GM11168 (cell line): ENCODE results near the gene EYA3.

ENCODE experiments used
- in situ Hi-C: fragments of 300-500 bp; cut with MboI; formaldehyde crosslinking; loops from one replicate; pipeline ENCODE4 v1.12.0; 2022; ENCODE audit warnings: low sequenced_read_pairs; ENCODE audit not compliant: unreplicated experiment

The EYA3 gene, protein sequence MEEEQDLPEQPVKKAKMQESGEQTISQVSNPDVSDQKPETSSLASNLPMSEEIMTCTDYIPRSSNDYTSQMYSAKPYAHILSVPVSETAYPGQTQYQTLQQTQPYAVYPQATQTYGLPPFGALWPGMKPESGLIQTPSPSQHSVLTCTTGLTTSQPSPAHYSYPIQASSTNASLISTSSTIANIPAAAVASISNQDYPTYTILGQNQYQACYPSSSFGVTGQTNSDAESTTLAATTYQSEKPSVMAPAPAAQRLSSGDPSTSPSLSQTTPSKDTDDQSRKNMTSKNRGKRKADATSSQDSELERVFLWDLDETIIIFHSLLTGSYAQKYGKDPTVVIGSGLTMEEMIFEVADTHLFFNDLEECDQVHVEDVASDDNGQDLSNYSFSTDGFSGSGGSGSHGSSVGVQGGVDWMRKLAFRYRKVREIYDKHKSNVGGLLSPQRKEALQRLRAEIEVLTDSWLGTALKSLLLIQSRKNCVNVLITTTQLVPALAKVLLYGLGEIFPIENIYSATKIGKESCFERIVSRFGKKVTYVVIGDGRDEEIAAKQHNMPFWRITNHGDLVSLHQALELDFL

DNA sequence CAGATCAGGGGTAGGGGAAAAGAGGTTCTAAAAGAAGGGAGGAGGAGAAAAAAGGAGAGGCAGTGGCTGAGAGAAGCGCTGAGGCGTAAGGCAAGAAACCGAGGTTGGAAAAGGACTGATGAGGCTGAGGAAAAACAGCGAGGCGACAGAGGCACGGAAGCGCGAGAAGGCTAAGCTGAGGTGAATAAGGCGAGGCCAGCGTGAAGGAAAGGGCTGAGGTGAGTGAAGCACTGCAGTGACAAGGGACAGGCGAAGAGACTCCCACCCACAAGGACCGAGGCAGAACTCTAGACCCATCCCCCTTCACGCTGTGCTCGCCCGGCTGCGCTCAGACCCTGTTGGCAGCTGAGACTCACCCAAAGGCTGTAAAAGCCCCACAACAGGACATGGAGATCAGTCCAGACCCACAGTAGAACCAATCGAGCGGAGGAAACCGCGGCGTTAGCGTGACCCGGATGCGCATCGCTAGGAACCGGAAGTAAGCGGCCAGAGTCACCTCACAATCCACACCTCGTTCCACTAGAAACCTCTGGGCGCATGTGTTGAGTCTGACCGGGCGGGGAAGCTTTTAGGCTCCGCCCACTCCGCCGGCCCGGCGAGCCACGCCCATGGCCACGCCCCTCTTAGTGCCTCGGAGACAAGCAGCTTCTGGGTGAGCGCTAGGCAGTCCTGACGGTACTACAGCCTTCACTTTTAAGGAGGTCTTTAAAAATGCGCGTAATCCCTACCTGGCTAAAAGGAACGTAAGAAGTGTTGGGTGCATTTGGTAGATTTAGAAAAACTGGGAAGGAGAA lies at the start of gene EYA3:
EYA3 (minus strand) TSS at position 443 of the 794 bp plus-strand sequence. CDS start 30,584 bp downstream, outside the sequence.
- in situ Hi-C loops: no loop called here

DNA sequence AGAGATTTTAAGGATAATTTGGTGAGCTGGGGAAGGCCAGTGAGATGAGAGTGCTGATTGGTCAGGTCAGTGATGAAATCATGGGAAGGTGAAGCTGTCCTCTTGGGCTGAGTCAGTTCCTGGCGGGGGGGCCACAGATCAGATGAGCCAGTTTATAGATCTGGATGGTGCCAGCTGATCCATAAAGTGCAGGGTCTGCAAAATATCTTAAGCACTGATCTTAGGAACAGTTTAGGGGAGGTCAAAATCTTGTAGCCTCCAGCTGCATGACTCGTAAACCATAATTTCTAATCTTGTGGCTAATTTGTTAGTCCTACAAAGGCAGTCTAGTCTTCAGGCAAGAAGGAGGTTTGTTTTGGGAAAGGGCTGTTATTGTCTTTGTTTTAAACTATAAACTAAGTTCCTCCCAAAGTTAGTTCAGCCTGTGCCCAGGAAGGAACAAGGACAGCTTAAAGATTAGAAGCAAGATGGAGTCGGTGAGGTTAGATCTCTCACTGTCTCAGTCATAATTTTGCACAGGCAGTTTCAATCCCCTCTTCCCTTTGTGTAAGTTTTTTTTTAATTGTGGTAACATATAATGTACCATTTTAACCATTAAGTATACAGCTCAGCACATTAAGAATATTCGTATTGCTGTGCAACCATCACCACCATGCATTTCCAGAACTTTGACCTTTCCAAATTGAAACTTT lies 48.7 kb upstream of the EYA3 start:
- in situ Hi-C loops: no loop called here

DNA sequence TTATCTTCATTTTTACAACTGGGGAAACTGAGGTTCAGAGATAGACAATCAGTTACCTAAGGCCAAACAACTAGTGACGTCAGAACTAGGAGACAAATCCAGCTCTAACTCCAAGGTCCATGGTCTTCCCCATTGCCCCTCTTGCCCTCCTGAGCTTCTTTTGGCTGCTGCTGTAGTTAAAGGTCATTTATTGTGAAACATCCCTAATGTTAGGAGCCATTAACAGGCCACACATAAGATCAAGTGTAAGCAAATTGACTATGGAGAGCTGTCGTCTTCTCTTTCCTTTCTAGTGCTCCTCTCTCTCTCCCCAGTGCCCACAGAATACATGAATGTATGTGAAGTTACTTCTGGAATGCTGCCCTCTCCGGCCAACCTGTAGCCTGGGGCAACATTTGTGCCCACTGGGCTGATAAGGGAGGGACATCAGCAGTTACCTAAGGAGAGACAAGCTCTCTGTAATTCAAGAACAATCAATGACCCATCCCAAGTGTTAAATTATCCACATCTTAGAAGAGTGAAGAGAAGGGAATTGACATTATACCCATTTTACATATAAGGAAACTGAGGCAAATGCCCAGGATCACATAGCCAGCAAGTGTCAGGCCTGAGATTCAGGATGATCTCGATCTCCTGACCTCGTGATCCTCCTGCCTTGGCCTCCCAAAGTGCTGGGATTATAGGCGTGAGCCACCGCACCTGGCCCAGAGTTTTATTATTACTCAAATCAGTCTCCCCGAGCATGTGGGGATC lies 47.9 kb upstream of the EYA3 start:
- in situ Hi-C loops: no loop called here

DNA sequence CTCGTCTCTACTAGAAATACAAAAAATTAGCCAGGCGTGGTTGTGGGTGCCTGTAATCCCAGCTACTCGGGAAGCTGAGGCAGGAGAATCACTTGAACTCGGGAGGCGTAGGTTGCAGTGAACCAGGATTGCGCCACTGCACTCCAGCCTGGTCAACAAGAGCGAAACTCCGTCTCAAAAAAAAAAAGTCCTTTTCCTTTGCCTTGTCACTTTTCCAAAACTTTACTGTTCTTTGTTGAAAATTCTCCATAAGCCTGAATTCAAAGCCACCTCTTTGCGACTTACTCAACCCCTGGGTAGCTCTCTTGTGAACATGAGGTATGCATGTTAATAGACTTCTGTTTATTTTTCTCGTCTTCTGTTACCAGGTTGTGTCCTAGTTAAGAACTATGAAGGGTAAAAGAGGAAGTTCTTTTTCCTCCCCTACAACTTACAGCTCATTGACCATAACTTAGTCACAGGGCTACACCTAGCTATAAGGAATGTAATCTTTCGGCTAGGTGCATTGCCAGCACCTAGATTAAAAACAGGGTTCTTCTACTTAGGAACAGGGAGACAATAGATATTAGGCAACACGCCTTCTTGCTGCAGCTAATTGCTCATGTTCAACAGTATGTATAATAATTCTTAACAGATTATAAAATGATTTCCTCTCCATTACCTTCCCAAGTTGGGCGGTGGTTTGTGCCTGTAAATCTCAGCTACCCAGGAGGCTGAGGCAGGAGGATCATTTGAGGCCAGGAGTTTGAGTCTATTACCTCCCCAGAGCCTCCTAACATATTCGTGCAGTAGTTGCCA lies 47.2 kb upstream of the EYA3 start:
- in situ Hi-C loops: no loop called here

DNA sequence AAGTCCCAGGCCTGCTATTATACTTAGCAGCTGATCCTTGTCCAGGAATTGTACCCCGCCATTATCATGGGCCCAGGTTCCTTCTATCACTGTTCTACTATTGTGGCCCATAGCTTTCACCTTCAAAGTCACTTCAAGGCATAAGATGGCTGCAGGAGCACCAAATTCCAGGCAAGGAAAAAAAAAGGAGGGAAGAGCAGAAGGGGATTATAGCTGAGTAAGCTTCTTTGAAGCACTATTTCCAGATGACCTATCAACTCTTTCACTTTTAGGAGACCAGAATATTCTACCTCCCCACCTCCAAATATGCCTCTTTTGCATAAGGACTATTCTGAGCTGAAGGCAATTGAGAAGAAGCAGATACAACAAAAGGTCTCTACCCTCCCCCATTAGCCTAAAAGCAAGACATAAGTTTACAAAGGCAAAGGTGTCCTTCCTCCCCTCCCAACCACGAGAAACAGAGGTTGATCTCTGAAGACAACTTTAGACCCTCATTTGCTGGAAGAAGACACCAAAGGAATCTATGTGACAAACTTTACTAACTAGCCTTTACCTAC lies 46.3 kb upstream of the EYA3 start:
- in situ Hi-C loops: no loop called here

DNA sequence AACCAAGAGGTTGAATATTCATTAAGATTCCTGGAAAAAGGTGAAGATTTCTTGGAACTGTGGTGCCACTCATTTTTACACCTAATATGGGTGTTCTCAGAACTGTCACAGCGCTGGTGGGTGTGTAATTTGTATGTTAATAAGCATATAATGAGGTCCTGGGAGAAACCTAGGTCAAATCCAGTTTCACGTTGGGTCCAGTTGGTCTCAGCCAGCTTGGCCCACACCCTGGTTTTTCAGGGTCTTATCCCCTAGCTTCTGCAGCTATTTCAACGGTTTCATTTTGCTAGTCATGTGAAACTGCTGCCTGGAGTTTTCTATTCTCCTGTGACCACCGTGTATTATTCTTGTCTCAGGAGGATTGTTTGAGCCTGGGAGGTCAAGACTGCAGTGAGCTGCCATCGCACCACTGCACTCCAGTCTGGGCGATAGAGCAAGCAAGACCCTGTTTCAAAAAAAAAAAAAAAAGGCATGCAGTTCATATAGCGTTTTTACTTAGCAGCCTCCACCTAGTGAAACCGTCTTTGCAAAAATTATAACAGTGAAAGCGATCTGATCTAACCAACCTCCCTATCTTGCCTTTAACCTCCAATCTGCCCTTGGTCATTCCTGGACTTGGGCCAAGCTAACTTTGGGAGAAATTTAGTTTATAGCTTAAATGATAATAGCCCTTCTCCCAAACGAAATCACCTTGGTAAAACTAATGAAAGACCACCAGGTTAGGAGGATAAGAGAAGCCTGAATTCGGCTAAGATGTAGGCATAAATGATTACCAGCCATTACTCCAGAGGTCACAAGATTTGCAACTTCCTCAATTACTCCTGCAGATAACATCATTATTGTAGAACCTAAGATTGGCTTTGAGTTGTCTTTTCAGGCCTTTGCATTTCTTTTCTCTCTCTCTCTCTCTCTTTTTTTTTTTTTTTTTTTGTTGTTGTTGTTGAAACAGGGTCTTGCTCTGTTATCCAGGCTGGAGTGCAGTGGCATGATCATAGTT lies 44.1 kb upstream of the EYA3 start:
- in situ Hi-C loops: no loop called here

DNA sequence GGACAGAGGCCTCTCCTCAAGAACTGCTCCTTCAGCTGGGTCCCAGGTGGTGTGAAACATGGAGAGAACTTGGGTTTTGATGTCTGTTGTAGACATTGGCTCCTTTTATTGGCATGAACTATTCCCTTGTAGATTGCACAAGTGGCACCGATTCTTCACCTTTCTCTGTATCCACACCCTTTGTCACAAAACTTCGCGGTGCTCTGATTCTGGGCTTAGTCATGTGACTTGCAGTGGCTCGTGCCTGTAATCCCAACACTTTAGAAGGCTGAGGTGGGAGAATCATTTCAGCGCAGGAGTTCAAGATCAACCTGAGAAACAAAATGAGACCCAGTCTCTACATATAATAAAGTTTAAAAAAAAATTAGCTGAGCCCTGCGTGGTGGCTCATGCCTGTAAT lies 42.5 kb upstream of the EYA3 start:
- in situ Hi-C loops: no loop called here

DNA sequence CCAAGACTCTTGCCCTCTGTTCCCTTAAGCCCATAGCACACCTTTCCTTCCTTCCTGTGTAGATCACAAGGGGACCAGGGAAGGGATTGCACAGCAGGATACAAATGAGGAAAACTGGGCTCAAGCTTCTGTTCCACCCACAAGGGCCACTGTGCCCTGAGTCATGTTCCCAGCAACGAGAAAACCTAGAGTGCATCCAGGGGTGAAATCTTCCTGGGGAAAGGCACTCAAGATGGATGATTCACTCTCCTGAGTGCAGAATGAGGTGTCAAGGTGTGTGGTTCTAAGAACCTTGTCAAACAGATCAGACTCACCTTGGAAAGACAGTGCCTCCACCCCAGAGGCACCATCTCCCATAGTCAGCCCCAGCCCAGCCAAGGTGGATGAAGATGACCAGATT lies 40.7 kb upstream of the EYA3 start:
- in situ Hi-C loops: no loop called here

DNA sequence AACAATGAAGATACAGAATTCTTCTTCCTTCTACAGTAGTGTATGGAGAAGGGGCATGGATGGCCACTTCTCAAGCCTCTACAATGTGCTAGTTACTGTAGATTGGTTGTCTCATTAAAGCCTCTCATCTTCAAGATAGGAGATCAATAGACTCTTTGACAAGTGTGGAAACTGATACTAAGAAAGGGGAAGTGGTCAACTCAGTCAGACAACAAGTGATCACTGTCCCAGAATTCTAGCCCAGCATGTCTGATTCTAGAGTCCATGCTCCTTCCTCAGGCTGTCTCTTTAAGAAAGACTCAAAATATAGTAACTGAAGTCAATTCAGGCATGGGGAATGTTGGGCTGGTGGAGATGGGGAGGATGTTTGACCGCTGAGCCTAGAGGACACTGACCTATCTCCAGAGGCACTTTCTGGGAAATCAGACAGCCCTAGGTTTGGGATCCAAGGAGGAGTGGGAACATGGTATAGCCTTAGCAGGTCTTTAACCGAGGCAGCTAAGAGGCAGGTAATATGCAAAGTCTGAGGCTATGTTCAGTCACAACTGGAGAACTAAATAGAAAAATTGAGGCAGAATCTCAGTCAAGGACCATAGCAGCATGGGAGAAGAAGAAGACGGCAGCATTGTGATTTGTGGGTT lies 39.3 kb upstream of the EYA3 start:
- in situ Hi-C loops: no loop called here

DNA sequence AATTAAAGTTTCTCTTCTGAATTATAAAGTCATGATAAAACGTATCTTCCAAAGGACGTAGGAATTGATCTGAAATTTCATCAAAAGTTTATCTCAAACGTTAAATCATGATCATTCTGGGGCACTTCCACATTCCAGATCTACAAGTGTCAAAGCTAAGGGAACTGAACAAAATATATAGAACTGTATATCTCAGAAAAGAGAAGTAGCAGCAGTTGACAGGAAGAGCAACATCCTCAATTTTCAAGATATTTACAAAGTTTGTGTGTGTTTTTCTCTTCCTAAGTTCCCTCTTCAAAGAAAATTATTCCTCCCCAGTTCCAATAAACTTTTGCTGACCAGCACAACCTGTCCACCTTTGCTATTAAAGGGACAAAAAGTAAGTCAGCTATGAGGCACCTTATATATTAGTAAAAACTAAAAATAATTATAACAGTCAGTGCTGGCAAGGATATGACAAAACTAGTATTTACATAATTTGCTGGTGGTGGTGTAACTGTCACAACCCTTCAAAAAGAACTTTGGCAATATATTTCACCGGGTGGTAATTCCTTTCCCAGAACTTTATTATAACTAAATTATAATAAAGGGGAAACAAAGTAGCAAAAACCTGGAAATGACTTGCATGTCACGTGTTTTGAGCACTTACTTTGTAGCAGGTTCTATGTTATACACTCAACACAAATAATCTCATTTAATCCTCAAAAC lies 38.5 kb upstream of the EYA3 start:
- in situ Hi-C loops: no loop called here

DNA sequence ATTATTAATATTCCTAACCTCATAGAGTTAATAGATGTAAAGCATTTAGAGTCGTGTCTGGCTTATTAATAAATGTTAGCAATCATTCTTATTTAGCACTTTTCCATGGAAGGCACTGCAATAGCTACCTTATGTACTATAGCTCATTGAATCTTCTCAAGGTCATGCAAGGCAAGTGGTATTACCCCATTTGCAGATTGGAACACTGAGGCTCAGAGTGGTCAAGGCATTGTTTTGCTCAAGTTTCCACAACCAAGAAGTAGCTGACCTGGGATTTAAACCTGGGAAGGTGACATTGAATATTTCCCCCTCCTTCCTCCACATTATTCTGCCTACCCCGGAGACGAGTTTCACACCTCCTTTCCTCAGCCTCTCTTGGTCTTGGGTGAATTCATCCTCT lies 37.8 kb upstream of the EYA3 start:
- in situ Hi-C loops: no loop called here

DNA sequence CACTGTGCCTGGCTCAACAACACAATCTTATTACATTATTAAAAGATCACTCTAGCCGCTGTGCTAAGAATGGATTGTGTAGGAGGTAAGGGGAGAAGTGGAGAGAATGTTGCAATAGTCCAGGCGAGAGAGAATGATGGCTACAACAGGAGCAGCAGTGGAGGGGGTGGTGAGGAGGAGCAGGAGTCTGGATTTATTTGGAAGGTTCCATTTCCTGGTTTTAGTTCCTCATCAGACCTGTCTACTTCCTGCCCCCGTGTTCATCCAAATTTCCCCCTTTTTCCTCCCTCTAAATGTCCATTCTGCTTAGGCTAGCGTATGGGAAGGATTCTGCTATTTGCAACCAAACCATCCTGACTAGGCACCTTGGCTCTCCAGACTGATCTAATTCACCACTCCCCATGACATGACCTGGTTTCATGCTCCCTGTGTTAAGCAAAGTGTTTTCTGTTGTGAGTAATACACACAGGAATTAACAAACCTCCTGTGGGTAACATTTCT lies 35.1 kb upstream of the EYA3 start:
- in situ Hi-C loops: no loop called here

DNA sequence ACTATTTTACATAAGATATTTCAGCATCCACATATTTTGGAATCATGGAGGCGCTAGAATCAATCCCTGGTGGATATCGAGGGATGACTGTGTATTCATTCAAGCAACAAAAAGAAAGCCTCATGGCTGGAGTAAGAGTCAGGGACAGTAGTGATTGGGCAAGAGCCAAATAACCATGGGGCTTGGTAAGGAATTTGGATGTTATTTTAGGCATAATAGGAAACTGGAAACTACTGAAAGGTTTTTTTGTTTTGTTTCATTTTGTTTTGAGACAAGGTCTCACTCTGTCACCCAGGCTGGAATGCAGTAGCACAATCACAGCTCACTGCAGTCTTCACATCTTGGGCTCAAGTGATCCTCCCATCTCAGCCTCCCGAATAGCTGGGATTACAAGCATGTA lies 33.8 kb upstream of the EYA3 start:
- in situ Hi-C loops: no loop called here

DNA sequence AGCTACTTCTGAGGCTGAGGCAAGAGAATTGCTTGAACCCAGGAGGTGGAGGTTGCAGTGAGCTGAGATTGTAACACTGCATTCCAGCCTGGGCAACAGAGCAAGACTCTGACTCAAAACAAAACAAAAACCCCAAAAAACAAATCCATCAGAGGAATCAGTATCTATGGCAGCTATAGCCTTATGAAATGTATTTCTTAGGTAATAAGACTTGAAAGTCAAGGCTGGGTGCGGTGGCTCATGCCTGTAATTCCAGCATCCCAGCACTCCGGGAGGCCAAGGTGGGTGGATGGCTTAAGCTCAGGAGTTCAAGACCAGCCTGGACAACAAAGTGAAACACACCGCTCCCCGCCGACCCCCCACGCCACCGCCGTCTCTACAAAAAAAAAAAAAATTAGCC lies 31.1 kb upstream of the EYA3 start:
- in situ Hi-C loops: no loop called here

DNA sequence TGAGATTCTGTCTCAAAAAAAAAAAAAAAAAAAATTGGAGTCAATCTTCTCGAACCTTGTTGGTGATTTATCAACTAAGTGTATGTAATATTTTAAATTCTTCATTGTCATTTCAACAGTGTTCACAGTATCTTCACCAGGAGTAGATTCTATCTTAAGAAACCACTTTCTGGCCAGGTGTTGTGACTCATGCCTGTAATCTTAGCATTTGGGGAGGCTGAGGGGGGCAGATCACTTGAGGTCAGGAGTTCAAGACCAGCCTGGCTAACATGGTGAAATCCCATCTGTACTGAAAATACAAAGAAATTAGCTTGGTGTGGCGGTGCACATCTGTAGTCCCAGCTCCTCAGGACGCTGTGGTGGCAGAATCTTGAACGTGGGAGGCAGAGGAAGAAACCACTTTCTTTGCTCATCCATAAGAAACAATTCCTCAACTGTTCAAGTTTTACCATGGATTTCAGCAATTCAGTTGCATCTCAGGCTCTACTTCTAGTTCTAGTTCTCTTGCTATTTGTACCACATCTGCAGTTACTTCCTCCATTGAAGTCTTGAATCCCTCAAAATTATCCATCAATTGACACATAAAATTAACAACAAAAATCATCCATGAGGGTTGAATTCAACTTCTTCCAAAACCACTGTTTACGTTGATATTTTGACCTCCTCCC lies 30.4 kb upstream of the EYA3 start:
- in situ Hi-C loops: no loop called here

DNA sequence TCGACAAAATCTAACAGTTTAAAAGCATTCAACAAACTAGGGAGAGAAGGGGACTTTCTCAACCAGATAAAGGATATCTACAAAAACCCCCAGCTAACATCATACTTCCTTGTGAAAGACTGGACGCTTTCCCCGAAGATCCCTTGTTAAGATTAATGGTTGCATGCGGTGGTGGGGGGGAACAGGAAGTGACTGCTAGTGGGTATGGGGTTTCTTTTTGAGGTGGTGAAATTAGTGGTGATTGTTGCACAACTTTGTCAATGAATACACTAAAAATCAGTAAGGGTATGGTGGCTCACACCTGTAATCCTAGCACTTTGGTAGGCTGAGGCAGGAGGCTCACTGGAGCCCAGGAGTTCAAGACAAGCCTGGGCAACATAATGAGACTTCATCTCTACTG lies 26.9 kb upstream of the EYA3 start:
- in situ Hi-C loops: no loop called here
